ENCODE measurements around the gene ENAM.
"Not testable (repeated sequence)": the region's sequence is repeated elsewhere in the genome, so short reads cannot be mapped to it uniquely, and the experiment has no call there.

ENAM gene

GRCh38 chr4:70676554-70677090 is 48.1 kb downstream of the ENAM start:
- no peak for DNase-seq (ENCODE audit: low read depth in 1 of 2, low spot score in 1 of 2)

- no peak for DNase-seq (ENCODE audit: low read depth in 1 of 2, low spot score in 1 of 2)
Observed at GRCh38 chr4:70678383-70678999, 49.9 kb downstream of the ENAM start.

GRCh38 chr4:70680934-70681333 is 52.4 kb downstream of the ENAM start:
- DNase-seq (ENCODE audit: low read depth in 1 of 2, low spot score in 1 of 2) = no peak

GRCh38 chr4:70681704-70682103 is 53.2 kb downstream of the ENAM start:
- no peak for DNase-seq (ENCODE audit: low read depth in 1 of 2, low spot score in 1 of 2)

- not testable (repeated sequence) for DNase-seq (ENCODE audit: low read depth in 1 of 2, low spot score in 1 of 2)
Observed at GRCh38 chr4:70682142-70682541, 53.6 kb downstream of the ENAM start.

- DNase-seq (ENCODE audit: low read depth in 1 of 2, low spot score in 1 of 2) = no peak
Observed at GRCh38 chr4:70687392-70687791, 58.8 kb downstream of the ENAM start.

- DNase-seq (ENCODE audit: low read depth in 1 of 2, low spot score in 1 of 2) = peak; percentile 82 to 90
Observed at GRCh38 chr4:70687821-70688794, 59.6 kb downstream of the ENAM start, which contains the start of gene UTP3. UTP3 (plus strand) TSS chr4:70688532; CDS start chr4:70688678, 146 bp downstream.

GRCh38 chr4:70688795-70689231 is 60.3 kb downstream of the ENAM start:
- DNase-seq (ENCODE audit: low read depth in 1 of 2, low spot score in 1 of 2) = no peak

GRCh38 chr4:70691661-70692060 is 63.1 kb downstream of the ENAM start:
- no peak for DNase-seq (ENCODE audit: low read depth in 1 of 2, low spot score in 1 of 2)

- DNase-seq (ENCODE audit: low read depth in 1 of 2, low spot score in 1 of 2) = not testable (repeated sequence)
Observed at GRCh38 chr4:70694633-70695032, 66.1 kb downstream of the ENAM start.
